Testis (tissue), 3 donors: ENCODE data around the gene ZNF37A. TPM values are rescaled to one million over a fixed set of nuclear protein-coding genes. Genes with fewer than 3 reads are reported as not detected.

Source experiments
- DNase-seq: peaks from one replicate; pipeline ENCODE4 v3.0.0-alpha.2; 2019
- H3K27ac ChIP-seq, 2 donors: fragments of 200-600 bp; sonication (generic); one replicate each; pipeline ENCODE4 v1.5.1; 2019
- H3K27me3 ChIP-seq: fragments of 200-600 bp; sonication (generic); one replicate; pipeline ENCODE4 v1.5.1; 2019
- H3K36me3 ChIP-seq: fragments of 200-600 bp; sonication (generic); one replicate; pipeline ENCODE4 v1.5.1; 2017; ENCODE audit warnings: low read depth; ENCODE audit errors: missing control alignments
- H3K4me1 ChIP-seq: fragments of 200-600 bp; sonication (generic); one replicate; pipeline ENCODE4 v1.5.1; 2019
- H3K4me3 ChIP-seq, 2 donors: fragments of 200-600 bp; sonication (generic); one replicate each; pipeline ENCODE4 v1.5.1; 2017 to 2019
- H3K9me3 ChIP-seq: fragments of 200-600 bp; sonication (generic); one replicate; pipeline ENCODE4 v1.5.1; 2017
- POLR2A ChIP-seq: fragments of 450-650 bp; IDR thresholded peaks from one replicate; pipeline ENCODE4 v1.6.1; 2017; ENCODE audit warnings: antibody characterized with exemption, mild to moderate bottlenecking, moderate library complexity
- WGBS, 2 donors: methylation state at CpG; one replicate each; pipeline ENCODE4 v1.1.5; 2018; 5-methylcytosine and 5-hydroxymethylcytosine counted together
- intact Hi-C: fragments of 100-400 bp; cut with DNase I; formaldehyde crosslinking; loops from one replicate; pipeline ENCODE4 v1.15.1; 2023; ENCODE audit warnings: low total_unique reads
- polyA plus RNA-seq: library from polyadenylated mRNA; stranded (reverse); fragments of 350-450 nt; fragmentation: Illumina TruSeq; extraction: RNeasy Lipid Tissue Mini Kit (QIAGEN cat#74804); gene quantifications from one replicate; pipeline ENCODE4 v1.2.3, GENCODE V29; 2014; ENCODE audit warnings: low read depth, low replicate concordance; ENCODE audit not compliant: insufficient read depth
- total RNA-seq, 2 donors: library from RNA; depleted of rRNA; stranded (reverse); fragments of >200 nt; gene quantifications; one replicate each; pipeline ENCODE4 v1.2.3, GENCODE V29; 2016
- TF ChIP-seq, protein P1 (sequence below), 3 experiments: fragments of 450-650 bp in 2 of 3; fragments of 200-600 bp in 1 of 3; sonication (generic) in 1 of 3; IDR thresholded peaks; one replicate each; pipeline ENCODE4 v1.5.1; 2016 to 2019; ENCODE audit warnings: antibody characterized with exemption in 3 of 3, mild to moderate bottlenecking in 2 of 3, moderate library complexity in 1 of 3

Gene ZNF37A
- total and polyA plus RNA-seq, 3 donors from 2014 or later = 3.3 to 15.3 (median 13.7) TPM

DNA sequence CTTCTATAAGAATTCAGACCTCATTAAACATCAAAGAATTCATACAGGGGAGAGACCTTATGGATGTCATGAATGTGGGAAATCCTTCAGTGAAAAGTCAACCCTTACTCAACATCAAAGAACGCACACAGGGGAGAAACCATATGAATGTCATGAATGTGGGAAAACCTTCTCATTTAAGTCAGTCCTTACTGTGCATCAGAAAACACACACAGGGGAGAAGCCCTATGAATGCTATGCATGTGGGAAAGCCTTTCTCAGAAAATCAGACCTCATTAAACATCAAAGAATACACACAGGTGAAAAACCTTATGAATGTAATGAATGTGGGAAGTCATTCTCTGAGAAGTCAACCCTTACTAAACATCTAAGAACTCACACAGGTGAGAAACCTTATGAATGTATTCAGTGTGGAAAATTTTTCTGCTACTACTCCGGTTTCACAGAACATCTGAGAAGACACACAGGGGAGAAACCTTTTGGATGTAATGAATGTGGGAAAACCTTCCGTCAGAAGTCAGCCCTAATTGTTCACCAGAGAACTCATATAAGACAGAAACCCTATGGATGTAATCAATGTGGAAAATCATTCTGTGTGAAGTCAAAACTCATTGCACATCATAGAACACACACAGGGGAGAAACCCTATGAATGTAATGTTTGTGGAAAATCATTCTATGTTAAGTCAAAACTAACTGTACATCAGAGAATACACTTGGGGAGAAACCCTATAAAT, 24.1 kb downstream of the ZNF37A start:
- intact Hi-C loops = no loop called here
- no peak overlapping the region for H3K4me3 ChIP-seq
- no peaks in the 10 kb centered on the region for H3K27me3 ChIP-seq
- DNase-seq = no peak
- H3K27ac ChIP-seq = no peak overlapping the region
- H3K9me3 ChIP-seq = no peaks in the 10 kb centered on the region
- no peaks in the 10 kb centered on the region for H3K36me3 ChIP-seq
- no peak for TF ChIP-seq POLR2A
- TF ChIP-seq, protein P1, sequence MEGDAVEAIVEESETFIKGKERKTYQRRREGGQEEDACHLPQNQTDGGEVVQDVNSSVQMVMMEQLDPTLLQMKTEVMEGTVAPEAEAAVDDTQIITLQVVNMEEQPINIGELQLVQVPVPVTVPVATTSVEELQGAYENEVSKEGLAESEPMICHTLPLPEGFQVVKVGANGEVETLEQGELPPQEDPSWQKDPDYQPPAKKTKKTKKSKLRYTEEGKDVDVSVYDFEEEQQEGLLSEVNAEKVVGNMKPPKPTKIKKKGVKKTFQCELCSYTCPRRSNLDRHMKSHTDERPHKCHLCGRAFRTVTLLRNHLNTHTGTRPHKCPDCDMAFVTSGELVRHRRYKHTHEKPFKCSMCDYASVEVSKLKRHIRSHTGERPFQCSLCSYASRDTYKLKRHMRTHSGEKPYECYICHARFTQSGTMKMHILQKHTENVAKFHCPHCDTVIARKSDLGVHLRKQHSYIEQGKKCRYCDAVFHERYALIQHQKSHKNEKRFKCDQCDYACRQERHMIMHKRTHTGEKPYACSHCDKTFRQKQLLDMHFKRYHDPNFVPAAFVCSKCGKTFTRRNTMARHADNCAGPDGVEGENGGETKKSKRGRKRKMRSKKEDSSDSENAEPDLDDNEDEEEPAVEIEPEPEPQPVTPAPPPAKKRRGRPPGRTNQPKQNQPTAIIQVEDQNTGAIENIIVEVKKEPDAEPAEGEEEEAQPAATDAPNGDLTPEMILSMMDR (IDR thresholded peaks at IDR 0.05) = no peak
- no peaks in the 10 kb centered on the region for H3K4me1 ChIP-seq
- WGBS, 2 donors = 98 to 99% methylated on average over 3 of the region's 3 CpGs

GRCh38 chr10:38119038-38119437, 24.9 kb downstream of the ZNF37A start:
- intact Hi-C loops = no loop called here
- DNase-seq = no peak

DNA sequence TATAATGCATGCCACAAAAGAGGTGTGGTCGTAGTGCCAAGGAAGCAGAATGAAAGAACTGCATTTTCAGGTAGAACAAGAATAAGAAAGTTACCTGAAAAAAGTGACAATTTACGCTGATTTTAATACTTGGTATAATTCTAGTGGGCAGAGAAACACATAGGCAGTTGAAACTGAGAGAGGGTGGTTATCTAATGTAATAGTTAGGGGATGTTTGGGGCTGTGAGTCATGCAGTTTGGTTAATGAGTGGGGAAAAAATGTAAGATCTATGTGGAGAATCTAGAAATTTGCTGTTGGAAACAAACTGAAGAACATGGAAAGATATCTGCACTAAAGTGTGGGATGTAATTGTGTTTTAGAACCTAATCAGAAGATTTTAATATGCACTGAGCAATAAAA, 33.7 kb downstream of the ZNF37A start:
- Histone ChIP-seq H3K27me3 (no peaks in the 10 kb centered on the region), H3K9me3 (no peaks in the 10 kb centered on the region), H3K4me3 (no peak overlapping the region), H3K4me1 (no peaks in the 10 kb centered on the region), H3K27ac (no peak overlapping the region), H3K36me3 (no peaks in the 10 kb centered on the region)
- intact Hi-C loops = no loop called here
- DNase-seq = no peak
- TF ChIP-seq, protein P1 (IDR thresholded peaks at IDR 0.05) = no peak
- WGBS, 2 donors = 87 to 94% methylated on average over 2 of the region's 2 CpGs

More at GRCh38 chr10:38119038-38119437, 24.9 kb downstream of the ZNF37A start:
- H3K4me1 ChIP-seq = no peaks in the 10 kb centered on the region
- H3K36me3 ChIP-seq = no peaks in the 10 kb centered on the region
- no peak overlapping the region for H3K27ac ChIP-seq
- TF ChIP-seq POLR2A = no peak
- TF ChIP-seq, protein P1 (IDR thresholded peaks at IDR 0.05) = no peak
- WGBS, 2 donors = 97 to 100% methylated on average over 1 of the region's 1 CpG
- H3K27me3 ChIP-seq = no peaks in the 10 kb centered on the region
- H3K4me3 ChIP-seq = no peak overlapping the region
- no peaks in the 10 kb centered on the region for H3K9me3 ChIP-seq

GRCh38 chr10:38143587-38143986, 49.5 kb downstream of the ZNF37A start:
- WGBS, 2 donors = 83 to 84% methylated on average over 1 of the region's 1 CpG

More at GRCh38 chr10:38143587-38143986, 49.5 kb downstream of the ZNF37A start:
- H3K36me3 ChIP-seq = no peaks in the 10 kb centered on the region
- H3K4me3 ChIP-seq = no peak overlapping the region
- no peak for TF ChIP-seq POLR2A
- TF ChIP-seq, protein P1 (IDR thresholded peaks at IDR 0.05) = no peak
- no peak for DNase-seq
- intact Hi-C loops = no loop called here
- no peak overlapping the region for H3K27ac ChIP-seq
- H3K4me1 ChIP-seq = no peaks in the 10 kb centered on the region
- no peaks in the 10 kb centered on the region for H3K9me3 ChIP-seq
- H3K27me3 ChIP-seq = no peaks in the 10 kb centered on the region
